ENCODE measurements around the gene ABLIM2. TPM values are rescaled to one million over a fixed set of nuclear protein-coding genes. Genes with fewer than 3 reads are reported as not detected.

ABLIM2 gene
- total and polyA plus RNA-seq, 2 of the 13 experiments (the other 11 are each of a cell fraction or from before 2014, with no cell fraction given), result 0.20 to 0.37 TPM

GRCh38 chr4:8142556-8142955 is 16.1 kb downstream of the ABLIM2 start (continued):
- TF ChIP-seq THAP9 (CRISPR knock-in tag; IDR thresholded peaks at IDR 0.05; ENCODE audit: borderline replicate concordance) (no peak), NCOA5 (CRISPR knock-in tag; IDR thresholded peaks at IDR 0.05) (no peak), FOXC1 (CRISPR knock-in tag; IDR thresholded peaks at IDR 0.05; ENCODE audit: borderline replicate concordance) (no peak), ATF3 (CRISPR knock-in tag; IDR thresholded peaks at IDR 0.05) (no peak), PPARG (CRISPR knock-in tag; conservative IDR thresholded peaks at IDR 0.05) (no peak), KDM5A (IDR thresholded peaks at IDR 0.05; ENCODE audit: borderline replicate concordance, low read length) (no peak), ZBTB1 (CRISPR knock-in tag; IDR thresholded peaks at IDR 0.05; ENCODE audit: borderline replicate concordance) (no peak), CREB3 (CRISPR knock-in tag; IDR thresholded peaks at IDR 0.05) (no peak), ZNF276 (CRISPR knock-in tag; IDR thresholded peaks at IDR 0.05; ENCODE audit: low read depth) (no peak), ZNF703 (CRISPR knock-in tag; IDR thresholded peaks at IDR 0.05; ENCODE audit: borderline replicate concordance) (no peak), SKI (IDR thresholded peaks at IDR 0.05; ENCODE audit: partially characterized antibody) (no peak), FUBP1 (CRISPR knock-in tag; IDR thresholded peaks at IDR 0.05; ENCODE audit: borderline replicate concordance) (no peak), ZNF567 (CRISPR knock-in tag; IDR thresholded peaks at IDR 0.05; ENCODE audit: borderline replicate concordance) (no peak), MTERF4 (CRISPR knock-in tag; IDR thresholded peaks at IDR 0.05) (no peak)

All from HepG2 (cell line).